SK-N-SH (cell line): ENCODE measurements around the gene ZP1. TPM values are rescaled to one million over a fixed set of nuclear protein-coding genes. Genes with fewer than 3 reads are reported as not detected.

ENCODE experiments used
- CTCF ChIA-PET: fragments of 300-600, 350-600 bp; formaldehyde crosslinking; extraction: SDS; loops from one replicate; lab custom pipeline; 2021; lab: Yijun Ruan, JAX
- POLR2A ChIA-PET: fragments of 350-600 bp; sonication (Branson Sonifier 250); formaldehyde crosslinking; extraction: SDS; loops from one replicate; lab custom pipeline; 2020; ENCODE audit warnings: antibody characterized with exemption, inconsistent platforms; lab: Yijun Ruan, JAX
- DNase-seq: peaks from one replicate; pipeline ENCODE4 v3.0.0; 2012
- H2AFZ ChIP-seq: fragments of 200-600 bp; sonication (generic); 2 replicates; pipeline ENCODE4 v1.8.1; 2016; ENCODE audit warnings: antibody characterized with exemption, mild to moderate bottlenecking, low read depth
- H3F3A ChIP-seq: fragments of 200-600 bp; sonication (generic); replicated peaks from 2 replicates; pipeline ENCODE3; 2016; ENCODE audit warnings: antibody characterized with exemption, mild to moderate bottlenecking; ENCODE audit not compliant: insufficient read depth
- H3K27ac ChIP-seq, 2 experiments: fragments of 200-500 bp in 1 of 2; fragments of 200-600 bp in 1 of 2; sonication (Bioruptor generic) in 1 of 2; sonication (generic), shearing (Covaris generic) in 1 of 2; 2 replicates each; pipeline versions ENCODE4 v1.5.1 to v1.6.1; 2014 to 2016; ENCODE audit warnings: low read depth in 2 of 2, inconsistent platforms in 1 of 2, low read length in 1 of 2, mild to moderate bottlenecking in 1 of 2, mixed read lengths in 1 of 2
- H3K27me3 ChIP-seq: fragments of 200-600 bp; sonication (generic), shearing (Covaris generic); 2 replicates; pipeline ENCODE4 v1.6.1; 2016; ENCODE audit warnings: mixed run types; ENCODE audit not compliant: insufficient read depth
- H3K36me3 ChIP-seq, 2 experiments: fragments of 200-500 bp in 1 of 2; fragments of 200-600 bp in 1 of 2; sonication (Bioruptor generic) in 1 of 2; sonication (generic) in 1 of 2; replicated peaks in 1 of 2; 2 replicates each; pipeline versions ENCODE3 to v1.5.1; 2014 to 2016; ENCODE audit warnings: low read length in 1 of 2, mild to moderate bottlenecking in 1 of 2; ENCODE audit not compliant: insufficient read depth in 2 of 2, control insufficient read depth in 1 of 2
- H3K4me1 ChIP-seq, 2 experiments: fragments of 200-500 bp in 1 of 2; fragments of 200-600 bp in 1 of 2; sonication (Bioruptor generic) in 1 of 2; sonication (generic), shearing (Covaris generic) in 1 of 2; 2 replicates each; pipeline versions ENCODE4 v1.5.1 to v1.6.1; 2014 to 2016; ENCODE audit warnings: low read depth in 1 of 2, low read length in 1 of 2, mixed run types in 1 of 2; ENCODE audit not compliant: insufficient read depth in 2 of 2, control insufficient read depth in 1 of 2
- H3K4me2 ChIP-seq: fragments of 200-600 bp; sonication (generic), shearing (Covaris generic); 2 replicates; pipeline ENCODE4 v1.6.1; 2017; ENCODE audit warnings: mixed run types
- H3K4me3 ChIP-seq, 2 experiments: fragments of 200-500 bp in 1 of 2; fragments of 200-600 bp in 1 of 2; sonication (Bioruptor generic) in 1 of 2; sonication (generic), shearing (Covaris generic) in 1 of 2; 2 replicates each; pipeline versions ENCODE4 v1.5.1 to v1.8.1; 2014 to 2016; ENCODE audit warnings: low read depth in 2 of 2, inconsistent platforms in 1 of 2, low read length in 1 of 2, mild to moderate bottlenecking in 1 of 2, mixed read lengths in 1 of 2, moderate library complexity in 1 of 2
- H3K79me2 ChIP-seq: fragments of 200-600 bp; sonication (generic); 2 replicates; pipeline ENCODE4 v1.8.1; 2017; ENCODE audit warnings: mild to moderate bottlenecking; ENCODE audit not compliant: insufficient read depth
- H3K9ac ChIP-seq: fragments of 200-600 bp; sonication (generic); 2 replicates; pipeline ENCODE4 v1.6.1; 2017; ENCODE audit warnings: mixed run types
- H3K9me2 ChIP-seq: fragments of 200-600 bp; sonication (generic); 2 replicates; pipeline ENCODE4 v1.6.1; 2017; ENCODE audit warnings: mixed run types
- H3K9me3 ChIP-seq: fragments of 200-600 bp; sonication (generic); 2 replicates; pipeline ENCODE4 v1.6.1; 2017; ENCODE audit warnings: mixed run types, mild to moderate bottlenecking, moderate library complexity
- H4K20me1 ChIP-seq: fragments of 200-600 bp; sonication (generic); 2 replicates; pipeline ENCODE4 v1.6.1; 2017; ENCODE audit warnings: mild to moderate bottlenecking, mixed run types; ENCODE audit not compliant: insufficient read depth
- CHD2 ChIP-seq: fragments of 150-350 bp; IDR thresholded peaks from 2 replicates; pipeline ENCODE4 v1.6.1; 2018; ENCODE audit warnings: low read length; ENCODE audit not compliant: partially characterized antibody
- ELF1 ChIP-seq: IDR thresholded peaks from 2 replicates; pipeline ENCODE4 v1.4.0; 2012
- EP300 ChIP-seq, 2 experiments: IDR thresholded peaks; 2 replicates each; pipeline versions ENCODE4 v1.4.0 to v1.6.1; 2012; ENCODE audit warnings: borderline replicate concordance in 1 of 2, low read depth in 1 of 2, low read length in 1 of 2
- FOXM1 ChIP-seq: IDR thresholded peaks from 2 replicates; pipeline ENCODE4 v1.4.0; 2012; ENCODE audit warnings: low read depth, mild to moderate bottlenecking
- GATA2 ChIP-seq: sonication (generic); formaldehyde crosslinking; IDR thresholded peaks from 2 replicates; pipeline ENCODE4 v1.5.0; 2020; ENCODE audit warnings: mild to moderate bottlenecking, missing genetic modification reagents
- MXI1 ChIP-seq: IDR thresholded peaks from 2 replicates; pipeline ENCODE4 v1.6.1; 2012; ENCODE audit warnings: mild to moderate bottlenecking, low read depth, low read length, improper control_type of control experiment
- POLR2AphosphoS5 ChIP-seq: IDR thresholded peaks from 2 replicates; pipeline ENCODE4 v1.6.1; 2012; ENCODE audit warnings: low read depth, low read length
- RCOR1 ChIP-seq: fragments of 150-350 bp; IDR thresholded peaks from 2 replicates; pipeline ENCODE4 v1.6.1; 2017; ENCODE audit warnings: antibody characterized with exemption, low read length
- RFX5 ChIP-seq: IDR thresholded peaks from 2 replicates; pipeline ENCODE4 v1.6.1; 2012; ENCODE audit warnings: mild to moderate bottlenecking, improper control_type of control experiment, low read length
- RXRA ChIP-seq: IDR thresholded peaks from 2 replicates; pipeline ENCODE4 v1.4.0; 2012; ENCODE audit warnings: low read depth, mild to moderate bottlenecking, borderline replicate concordance
- SMC3 ChIP-seq: IDR thresholded peaks from 2 replicates; pipeline ENCODE4 v1.6.1; 2012; ENCODE audit warnings: low read depth, low read length, improper control_type of control experiment
- YY1 ChIP-seq: IDR thresholded peaks from 2 replicates; pipeline ENCODE4 v1.4.0; 2012; ENCODE audit warnings: low read depth, mild to moderate bottlenecking
- WGBS: methylation state at CpG from one replicate; pipeline ENCODE4 v1.1.6; 2017; ENCODE audit warnings: low lambda C conversion rate; 5-methylcytosine and 5-hydroxymethylcytosine counted together
- polyA plus RNA-seq, 3 experiments: library from polyadenylated mRNA; depleted of rRNA; stranded (reverse); fragments of >200 nt; gene quantifications; 2 replicates each; pipeline ENCODE4 v1.2.3, GENCODE V29; 2012
- TF ChIP-seq, protein P1 (sequence below): IDR thresholded peaks from 2 replicates; pipeline ENCODE4; 2012
- TF ChIP-seq, protein P2 (sequence below): IDR thresholded peaks from 2 replicates; pipeline ENCODE4 v1.4.0; 2012; ENCODE audit warnings: low read depth
- TF ChIP-seq, protein P3 (sequence below): fragments of 150-350 bp; IDR thresholded peaks from 2 replicates; pipeline ENCODE4 v1.6.1; 2017; ENCODE audit warnings: antibody characterized with exemption, low read length, low read depth, borderline replicate concordance
- TF ChIP-seq, protein P4 (sequence below): IDR thresholded peaks from 2 replicates; pipeline ENCODE4 v1.4.0; 2012; ENCODE audit warnings: low read depth, borderline replicate concordance

Gene ZP1
- polyA plus RNA-seq, 1 of the 3 experiments (the other 2 are of a cell fraction) = not detected

DNA sequence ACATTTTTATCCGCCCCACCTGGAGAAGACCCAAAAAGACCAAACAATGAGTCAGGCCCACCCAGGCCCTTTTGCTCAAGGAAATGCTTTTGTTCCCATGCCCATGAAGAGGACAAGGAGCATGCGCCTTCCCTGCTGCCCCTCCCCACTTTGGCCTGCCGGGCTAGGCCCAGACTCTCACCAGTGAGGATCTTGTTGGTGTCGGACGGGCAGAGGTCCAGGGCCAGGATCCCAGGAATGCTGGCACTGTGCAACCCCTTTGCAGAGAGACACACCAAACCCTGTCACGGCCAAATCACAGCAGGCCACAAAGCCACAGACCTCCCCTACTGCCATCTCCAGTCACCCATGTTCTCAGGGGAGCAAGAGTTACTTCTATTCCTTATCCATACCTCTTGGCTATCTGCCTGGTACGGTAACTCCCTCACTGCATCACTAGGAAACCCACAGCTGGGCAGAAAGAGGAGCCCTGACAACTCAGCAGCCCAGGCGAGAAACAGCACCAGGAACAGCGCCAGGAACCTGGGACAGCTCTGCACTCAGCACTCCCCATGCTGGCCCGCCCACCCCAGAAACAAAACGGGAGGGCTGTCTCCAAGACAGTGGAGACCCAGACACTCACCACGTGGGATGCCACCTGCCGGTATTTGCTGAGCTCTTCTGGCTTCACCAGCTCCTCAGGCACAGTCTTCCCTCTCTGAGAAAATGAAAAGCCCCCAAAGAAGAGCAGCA is 33.5 kb downstream of the ZP1 start:
- Histone ChIP-seq H3K9me3 (no peaks in the 10 kb centered on the region), H3K36me3 (peaks cover 57 to 81% of the 10 kb centered on the region in 2 experiments), H3K4me2 (no peak overlapping the region), H3K4me1 (peaks cover 0 to 14% of the 10 kb centered on the region in 2 experiments; a peak in 2 of 4 replicates), H3K4me3 (no peak overlapping the region), H3F3A (peaks cover 13% of the 10 kb centered on the region), H3K9me2 (no peaks in the 10 kb centered on the region), H4K20me1 (peaks cover 23% of the 10 kb centered on the region), H3K79me2 (peaks cover 39% of the 10 kb centered on the region), H3K27me3 (no peaks in the 10 kb centered on the region), H2AFZ (no peak overlapping the region)
- CTCF ChIA-PET = interaction anchor here (1.3 to 21.9 kb wide), 9 partner anchors 12 to 228 kb away, joined by 3 to 550 read pairs (median 13); partner anchors contain the start of genes CCDC86, TMEM109 and TMEM132A
- WGBS = 97% methylated on average over 5 of the region's 13 CpGs
- POLR2A ChIA-PET = no interaction called here
- no peak for DNase-seq
- TF ChIP-seq RFX5 = no peak
- no peak for TF ChIP-seq POLR2AphosphoS5
- no peak for TF ChIP-seq ELF1
- TF ChIP-seq, protein P1, sequence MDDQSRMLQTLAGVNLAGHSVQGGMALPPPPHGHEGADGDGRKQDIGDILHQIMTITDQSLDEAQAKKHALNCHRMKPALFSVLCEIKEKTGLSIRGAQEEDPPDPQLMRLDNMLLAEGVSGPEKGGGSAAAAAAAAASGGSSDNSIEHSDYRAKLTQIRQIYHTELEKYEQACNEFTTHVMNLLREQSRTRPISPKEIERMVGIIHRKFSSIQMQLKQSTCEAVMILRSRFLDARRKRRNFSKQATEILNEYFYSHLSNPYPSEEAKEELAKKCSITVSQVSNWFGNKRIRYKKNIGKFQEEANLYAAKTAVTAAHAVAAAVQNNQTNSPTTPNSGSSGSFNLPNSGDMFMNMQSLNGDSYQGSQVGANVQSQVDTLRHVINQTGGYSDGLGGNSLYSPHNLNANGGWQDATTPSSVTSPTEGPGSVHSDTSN = no peak
- no peak for TF ChIP-seq YY1
- TF ChIP-seq CHD2 = no peak
- TF ChIP-seq RCOR1 = no peak
- no peak for TF ChIP-seq EP300 (IDR thresholded peaks at IDR 0.05; ENCODE audit: borderline replicate concordance in 1 of 2, low read depth in 1 of 2, low read length in 1 of 2)
- no peak for TF ChIP-seq FOXM1
- TF ChIP-seq, protein P2, sequence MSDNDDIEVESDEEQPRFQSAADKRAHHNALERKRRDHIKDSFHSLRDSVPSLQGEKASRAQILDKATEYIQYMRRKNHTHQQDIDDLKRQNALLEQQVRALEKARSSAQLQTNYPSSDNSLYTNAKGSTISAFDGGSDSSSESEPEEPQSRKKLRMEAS = no peak
- TF ChIP-seq, protein P3, sequence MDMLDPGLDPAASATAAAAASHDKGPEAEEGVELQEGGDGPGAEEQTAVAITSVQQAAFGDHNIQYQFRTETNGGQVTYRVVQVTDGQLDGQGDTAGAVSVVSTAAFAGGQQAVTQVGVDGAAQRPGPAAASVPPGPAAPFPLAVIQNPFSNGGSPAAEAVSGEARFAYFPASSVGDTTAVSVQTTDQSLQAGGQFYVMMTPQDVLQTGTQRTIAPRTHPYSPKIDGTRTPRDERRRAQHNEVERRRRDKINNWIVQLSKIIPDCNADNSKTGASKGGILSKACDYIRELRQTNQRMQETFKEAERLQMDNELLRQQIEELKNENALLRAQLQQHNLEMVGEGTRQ = no peak
- TF ChIP-seq RXRA = no peak
- TF ChIP-seq MXI1 = no peak
- TF ChIP-seq, protein P4, sequence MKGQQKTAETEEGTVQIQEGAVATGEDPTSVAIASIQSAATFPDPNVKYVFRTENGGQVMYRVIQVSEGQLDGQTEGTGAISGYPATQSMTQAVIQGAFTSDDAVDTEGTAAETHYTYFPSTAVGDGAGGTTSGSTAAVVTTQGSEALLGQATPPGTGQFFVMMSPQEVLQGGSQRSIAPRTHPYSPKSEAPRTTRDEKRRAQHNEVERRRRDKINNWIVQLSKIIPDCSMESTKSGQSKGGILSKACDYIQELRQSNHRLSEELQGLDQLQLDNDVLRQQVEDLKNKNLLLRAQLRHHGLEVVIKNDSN = no peak
- TF ChIP-seq SMC3 = no peak
- TF ChIP-seq GATA2 (CRISPR knock-in tag) = no peak
- TF ChIP-seq, all 33 proteins: peak for 0
- no peak overlapping the region for H3K9ac ChIP-seq
- no peak overlapping the region for H3K27ac ChIP-seq
